GM21786 (cell line): ENCODE measurements around the gene ZNF778.

Experiments used
- ATAC-seq: cut with Tn5 transposase; IDR thresholded peaks from one replicate; pipeline ENCODE4 v1.9.1; 2021; ENCODE audit not compliant: unreplicated experiment

Gene ZNF778

DNA sequence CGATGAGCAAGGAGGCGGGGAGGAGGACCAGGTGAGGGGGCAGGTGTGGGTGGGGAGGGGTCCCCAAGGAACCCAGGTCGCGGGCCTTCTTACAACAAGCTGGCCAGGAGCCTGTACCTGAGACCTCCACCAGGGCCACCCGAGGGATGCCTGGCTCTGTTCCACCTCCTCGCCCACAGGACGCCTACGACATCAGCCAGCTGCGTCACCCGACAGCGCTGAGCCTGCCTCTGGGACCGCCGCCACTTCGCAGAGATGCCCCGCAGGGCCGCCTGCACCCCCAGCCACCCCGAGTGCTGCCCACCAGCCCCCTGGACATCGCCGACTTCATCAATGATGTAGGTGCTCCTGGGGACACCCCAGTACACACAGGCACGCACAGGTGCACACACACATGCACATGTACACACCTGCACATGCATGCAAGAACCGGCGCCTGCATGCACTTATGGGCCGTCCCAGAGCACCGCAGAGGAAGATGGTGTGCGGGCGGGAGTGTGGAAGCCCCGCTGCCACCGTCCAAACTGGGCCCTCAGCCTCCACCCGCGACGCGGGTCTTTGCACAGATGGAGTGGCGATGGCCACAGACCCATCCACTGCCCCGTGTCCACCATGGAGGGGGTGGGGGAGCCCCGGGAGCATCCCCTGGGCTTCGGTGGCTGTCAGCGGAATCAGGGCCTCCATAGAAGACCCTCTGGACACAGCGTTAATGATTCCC is 23.8 kb upstream of the ZNF778 start:
- no peak for ATAC-seq

DNA sequence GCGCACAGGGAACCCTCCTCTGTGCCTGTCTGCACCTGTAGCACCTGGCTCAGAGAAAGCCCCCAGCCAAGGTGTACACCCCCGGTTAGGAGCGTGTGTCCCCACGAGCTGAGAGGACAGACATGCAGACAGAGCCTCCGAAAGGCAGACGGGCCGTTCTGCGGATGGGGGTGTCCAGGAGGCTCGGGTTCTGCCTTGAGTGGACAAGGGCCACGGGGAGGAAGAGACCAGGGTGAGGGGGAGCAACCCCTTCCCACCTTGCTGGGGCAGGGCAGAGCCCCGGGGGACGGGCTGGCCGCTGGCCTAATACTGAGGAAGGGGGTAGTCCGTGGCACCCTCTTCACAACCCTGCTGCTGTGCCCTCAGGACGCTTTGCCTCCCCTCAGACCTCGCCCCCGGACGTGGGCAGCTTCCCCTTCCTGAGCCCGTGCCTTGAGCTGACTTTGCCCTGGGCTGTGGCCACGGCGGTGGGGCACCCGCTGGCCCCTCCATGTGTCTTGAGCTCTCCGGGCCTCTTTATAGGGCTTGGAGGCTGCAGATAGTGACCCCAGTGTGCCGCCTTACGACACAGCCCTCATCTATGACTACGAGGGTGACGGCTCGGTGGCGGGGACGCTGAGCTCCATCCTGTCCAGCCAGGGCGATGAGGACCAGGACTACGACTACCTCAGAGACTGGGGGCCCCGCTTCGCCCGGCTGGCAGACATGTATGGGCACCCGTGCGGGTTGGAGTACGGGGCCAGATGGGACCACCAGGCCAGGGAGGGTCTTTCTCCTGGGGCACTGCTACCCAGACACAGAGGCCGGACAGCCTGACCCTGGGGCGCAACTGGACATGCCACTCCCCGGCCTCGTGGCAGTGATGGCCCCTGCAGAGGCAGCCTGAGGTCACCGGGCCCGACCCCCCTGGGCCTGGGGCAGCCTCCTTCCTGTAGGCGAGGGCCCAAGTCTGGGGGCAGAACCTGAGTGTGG is 22.9 kb upstream of the ZNF778 start:
- no peak for ATAC-seq

GRCh38 chr16:89195521-89196171 is 21.9 kb upstream of the ZNF778 start:
- ATAC-seq: no peak

DNA sequence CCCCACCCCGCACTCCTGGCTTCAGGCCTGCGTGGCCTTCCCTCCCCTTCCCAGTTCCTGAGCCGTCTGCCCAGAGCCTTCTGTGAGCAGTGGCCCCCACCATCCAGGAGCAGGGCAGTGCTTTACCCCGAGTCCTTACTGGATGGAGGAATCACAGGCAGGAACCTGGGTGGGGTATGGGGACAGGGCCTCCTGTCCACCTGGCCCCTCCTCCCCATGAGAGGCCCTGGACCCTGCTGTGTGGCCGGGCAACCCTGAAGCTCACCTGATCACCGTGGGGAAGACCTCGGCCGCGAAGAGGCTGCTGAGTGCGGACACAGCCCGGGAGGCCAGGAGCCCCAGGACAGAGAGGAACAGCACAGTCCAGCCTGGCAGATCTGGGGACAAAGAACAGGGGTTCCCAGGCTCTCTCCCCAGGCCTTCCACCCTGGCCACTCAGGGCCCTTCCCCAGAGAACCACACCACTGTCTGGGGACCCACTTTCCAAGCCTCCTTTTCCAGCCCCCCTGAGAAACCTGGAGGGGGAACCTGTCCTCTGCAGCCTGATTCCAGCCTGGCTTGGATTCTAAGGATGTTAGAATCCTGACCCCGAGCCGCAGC is 20.4 kb upstream of the ZNF778 start:
- no peak for ATAC-seq

DNA sequence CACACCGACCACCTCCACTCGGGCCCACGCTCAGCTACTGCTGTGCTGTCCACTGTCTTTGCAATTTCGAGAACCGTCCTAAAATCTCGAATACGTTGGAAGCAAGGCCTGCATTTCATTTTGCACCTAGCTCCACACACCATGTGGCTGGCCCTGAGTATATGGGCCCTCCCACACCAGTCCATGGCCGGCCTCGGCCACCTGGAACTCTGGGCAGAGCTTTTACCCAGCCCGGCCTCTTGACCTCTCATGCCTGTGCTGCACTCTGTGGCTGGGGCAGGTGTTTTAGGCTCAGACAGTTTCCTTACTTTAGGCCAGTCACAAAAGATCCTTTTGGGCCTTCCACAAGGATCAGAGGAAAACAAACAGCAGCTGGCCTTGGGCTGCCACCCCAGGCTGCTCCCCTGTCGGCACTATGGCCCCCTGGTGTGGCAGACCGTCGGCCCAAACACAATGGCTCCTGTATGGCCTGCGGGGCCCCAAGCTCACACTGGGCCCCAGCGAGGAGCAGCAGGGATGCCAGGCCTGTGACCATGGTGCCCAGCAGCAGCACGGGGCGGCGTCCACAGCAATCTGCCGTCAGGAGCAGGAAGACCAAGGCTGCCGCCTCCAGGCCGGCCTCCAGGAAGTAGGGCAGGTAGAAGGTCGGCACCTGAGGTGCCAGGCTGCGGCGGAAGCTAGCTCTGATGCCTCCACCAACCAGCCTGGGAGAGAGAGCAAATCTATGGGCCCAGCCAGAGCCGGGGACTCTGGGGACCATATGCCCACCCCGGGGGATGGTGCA is 19.7 kb upstream of the ZNF778 start:
- no peak for ATAC-seq

GRCh38 chr16:89198417-89199240 is 18.9 kb upstream of the ZNF778 start:
- no peak for ATAC-seq

DNA sequence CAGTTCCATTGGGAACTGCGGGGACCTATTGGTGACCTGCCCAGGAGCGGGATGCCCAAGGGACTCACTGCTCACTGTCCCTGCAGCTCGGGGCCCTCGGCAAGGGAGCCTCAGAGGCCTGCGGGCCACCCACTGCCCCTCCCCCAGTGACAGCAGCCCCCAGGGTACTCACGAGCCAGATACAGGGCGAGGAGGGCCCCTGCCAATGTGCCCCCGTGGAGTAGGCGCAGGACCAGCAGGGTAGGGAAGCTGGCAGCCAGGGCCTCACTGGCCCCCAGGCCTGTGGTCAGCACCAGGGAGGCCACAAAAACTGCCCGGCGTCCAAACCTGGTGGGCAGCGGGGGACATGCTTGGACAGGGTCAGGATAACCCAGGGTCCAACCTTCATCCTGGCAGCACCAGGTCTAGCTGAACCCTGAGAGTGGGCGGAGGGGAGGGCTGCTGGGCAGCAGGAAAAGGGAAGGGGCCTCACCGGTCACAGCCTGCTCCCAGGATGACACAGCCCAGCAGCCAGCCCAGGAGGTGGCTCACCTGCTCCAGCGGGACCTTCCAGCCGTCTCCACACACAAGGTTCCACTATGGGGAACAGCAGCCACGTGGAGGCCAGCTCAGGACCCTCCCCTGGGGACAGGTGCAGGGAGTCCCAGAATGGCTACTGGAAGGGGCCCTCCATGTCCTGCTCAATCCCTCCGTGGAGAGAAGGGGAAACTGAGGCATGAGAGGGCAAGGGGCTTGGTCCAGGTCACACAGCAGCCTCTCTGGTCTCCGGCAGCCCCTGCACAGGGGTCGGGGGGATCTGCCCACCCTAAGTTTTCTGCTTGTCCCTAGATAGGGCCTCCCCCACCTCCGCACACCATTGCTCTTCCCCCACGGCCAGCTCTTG is 18.0 kb upstream of the ZNF778 start:
- ATAC-seq: no peak

DNA sequence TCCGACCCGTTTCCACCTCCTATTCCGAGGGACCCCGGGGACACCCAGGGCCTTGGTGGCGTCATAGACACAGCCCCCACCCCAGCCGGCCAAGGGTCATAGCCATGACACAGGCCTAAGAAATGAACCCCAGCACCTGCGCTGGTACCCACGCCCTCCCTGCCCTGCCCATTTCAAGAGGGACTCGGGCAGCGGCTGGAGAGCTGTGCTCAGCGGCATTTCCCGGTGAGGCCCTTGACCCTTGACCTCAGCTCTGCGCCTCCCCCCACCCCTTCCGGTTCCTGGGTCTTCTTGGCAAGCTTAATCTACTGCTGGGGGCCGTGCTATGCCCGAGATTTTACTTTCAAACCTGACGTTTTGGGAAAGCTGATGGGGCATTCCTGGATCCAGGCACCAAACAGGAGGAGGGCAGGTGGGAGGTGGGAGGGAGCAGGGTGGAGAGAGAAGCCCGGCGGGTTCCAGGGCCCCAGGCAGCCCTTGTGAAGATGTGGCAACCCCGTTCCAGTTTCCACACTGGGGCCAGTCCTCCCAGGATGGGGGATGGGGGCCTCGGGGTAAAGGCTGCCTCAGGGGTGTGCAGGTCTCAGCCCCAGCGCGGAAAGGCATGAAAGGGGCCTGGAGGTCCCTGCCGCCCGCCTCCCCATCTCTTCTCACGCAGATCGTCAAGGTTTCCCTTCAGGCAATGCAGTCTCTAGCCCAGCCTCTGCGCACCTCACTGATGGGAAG is 17.2 kb upstream of the ZNF778 start, which contains the start of gene SLC22A31:
TSS of gene SLC22A31 (minus strand) at position 414 of the 726 bp plus-strand sequence. CDS start at position 378, 36 bp downstream.
- ATAC-seq: no peak

- no peak for ATAC-seq
Measured at GRCh38 chr16:89200850-89201411, 16.6 kb upstream of the ZNF778 start.

DNA sequence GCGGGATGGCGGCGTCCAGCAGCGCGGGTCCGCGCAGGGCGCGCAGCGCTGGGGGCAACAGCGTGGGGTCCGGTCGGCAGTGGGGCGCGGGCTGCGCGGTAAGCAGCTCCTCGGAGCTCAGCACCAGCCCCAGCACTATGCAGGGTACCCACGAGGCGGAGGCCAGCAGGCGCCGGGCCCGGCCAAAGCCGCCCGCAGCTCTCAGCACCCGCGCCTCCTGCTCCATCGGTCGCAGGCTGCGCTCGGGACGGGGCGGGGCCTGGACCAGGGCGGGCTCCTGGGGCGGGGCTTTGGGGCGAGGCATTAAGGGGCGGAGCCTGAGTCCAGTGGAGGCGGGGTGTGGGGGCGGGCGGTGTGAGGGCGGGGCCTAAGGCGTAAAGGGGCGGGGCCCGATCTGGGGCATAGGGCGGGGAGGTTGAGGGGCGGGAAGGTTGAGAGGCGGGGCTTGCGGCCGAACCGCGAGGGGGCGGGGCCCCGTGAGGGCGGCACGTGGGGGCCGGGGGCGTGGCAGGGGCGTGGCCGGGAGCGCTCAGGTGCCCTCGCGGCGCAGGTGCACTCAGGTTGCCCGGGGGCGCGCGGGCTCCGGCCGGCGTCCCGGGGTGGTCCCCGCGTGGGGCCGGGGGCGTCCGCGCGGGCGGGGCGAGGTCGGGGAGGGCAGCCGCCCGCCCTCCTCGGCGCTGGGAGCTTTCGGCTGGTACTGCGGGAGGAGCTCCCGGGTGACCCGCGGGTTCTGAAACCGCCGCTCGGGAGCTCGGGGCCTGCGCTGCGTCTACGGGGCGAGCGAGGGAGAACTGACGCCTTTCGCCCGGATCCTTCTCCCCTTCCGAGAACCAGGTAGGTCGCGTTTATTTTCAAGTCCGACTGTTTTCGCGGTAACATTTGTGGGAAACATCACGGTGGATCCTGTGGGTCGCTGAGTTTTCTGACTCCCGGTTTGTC is 15.8 kb upstream of the ZNF778 start:
- no peak for ATAC-seq

- ATAC-seq: no peak
Measured at GRCh38 chr16:89202422-89203215, 14.9 kb upstream of the ZNF778 start.

DNA sequence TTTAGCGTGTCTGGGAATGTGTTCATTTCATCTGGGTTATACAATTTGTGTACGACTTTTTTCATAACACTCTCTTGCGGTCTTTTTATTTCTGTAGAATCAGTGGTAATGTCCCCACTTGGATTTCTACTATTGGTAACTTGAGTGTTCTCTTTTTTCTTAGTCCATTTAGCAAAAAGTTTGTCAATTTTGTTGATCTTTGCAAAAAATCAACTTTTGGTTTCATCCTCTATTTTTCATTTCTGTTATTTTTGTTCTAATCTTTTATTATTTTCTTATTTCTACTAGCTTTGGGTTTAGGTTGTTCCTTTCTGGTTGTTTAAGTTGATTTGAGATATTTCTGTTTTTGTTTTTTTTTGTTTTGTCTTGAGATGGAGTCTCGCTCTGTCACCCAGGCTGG is 9.5 kb upstream of the ZNF778 start:
- ATAC-seq: no peak

DNA sequence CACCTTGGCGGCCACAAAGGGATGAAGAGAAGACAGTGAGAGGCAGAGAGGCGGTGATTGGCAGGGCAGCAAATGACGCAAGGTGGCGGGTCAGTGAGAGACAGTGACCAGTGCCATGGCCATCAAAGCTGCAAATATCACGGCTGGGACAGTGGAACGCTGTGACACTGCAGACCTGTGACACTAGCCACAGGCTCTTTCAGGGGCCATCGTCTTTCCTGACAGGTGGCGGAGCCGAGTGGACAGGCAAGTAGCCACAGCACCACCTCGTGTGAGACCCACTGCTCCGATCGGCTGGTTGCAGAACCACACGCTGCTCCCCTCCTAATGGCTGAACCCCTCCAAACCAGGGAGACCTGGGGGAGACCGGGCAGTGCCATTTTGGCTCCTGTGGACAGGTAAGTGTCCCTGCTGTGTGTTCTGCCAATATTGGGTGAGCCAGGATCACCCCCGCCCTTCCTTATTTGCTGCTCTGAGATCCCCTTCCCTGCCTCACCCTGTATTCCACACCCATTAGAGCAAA is 7.9 kb upstream of the ZNF778 start:
- no peak for ATAC-seq

DNA sequence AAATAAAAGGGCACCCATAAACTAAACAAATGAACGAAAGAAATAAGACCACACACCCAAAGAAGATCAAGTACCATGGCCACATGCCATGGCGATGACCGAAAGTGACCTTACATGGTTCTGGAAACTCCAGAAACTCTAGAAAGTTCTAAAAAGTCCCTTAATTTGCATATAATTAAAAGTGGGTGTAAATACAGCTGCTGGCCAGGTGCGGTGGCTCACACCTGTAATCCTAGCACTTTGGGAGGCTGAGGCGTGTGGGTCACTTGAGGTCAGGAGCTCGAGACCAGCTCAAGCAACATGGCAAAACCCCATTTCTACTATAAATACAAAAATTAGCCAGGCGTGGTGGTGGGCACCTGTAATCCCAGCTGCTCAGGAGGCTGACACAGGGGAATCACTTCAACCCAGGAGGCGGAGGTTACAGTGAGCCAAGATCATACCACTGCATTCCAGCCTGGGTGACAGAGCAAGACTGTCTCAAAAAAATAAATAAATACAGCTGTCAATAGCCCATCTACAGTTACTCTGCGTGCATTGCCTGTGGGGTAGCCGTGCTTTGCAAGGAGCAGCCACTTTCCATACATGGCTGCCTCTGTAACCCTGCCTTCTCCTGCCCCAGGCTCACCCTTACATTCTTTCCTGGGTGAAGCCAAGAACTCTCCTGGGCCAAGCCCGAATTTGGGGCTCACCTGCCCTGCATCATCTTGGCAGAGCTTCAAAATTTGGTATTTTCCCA is 7.2 kb upstream of the ZNF778 start:
- ATAC-seq: no peak
